HG02885 (cell line): ENCODE results near the gene KCNK1.
A peak's percentile ranks its signal among the peaks of the same experiment; 100 is the strongest.

ENCODE experiments used
- ATAC-seq: cut with Tn5 transposase; IDR thresholded peaks from one replicate; pipeline ENCODE4 v1.9.1; 2021; ENCODE audit warnings: mild to moderate bottlenecking; ENCODE audit not compliant: unreplicated experiment, poor library complexity

KCNK1 gene

GRCh38 chr1:233613252-233614172 lies at the start of gene KCNK1:
Gene KCNK1 (plus strand): TSS chr1:233614106. CDS start chr1:233614172, 66 bp downstream.
- ATAC-seq: no peak

- no peak for ATAC-seq
These were observed 48.6 kb upstream of the KCNK1 start for GRCh38 chr1:233565313-233565712.

- no peak for ATAC-seq
These were observed 47.0 kb upstream of the KCNK1 start for GRCh38 chr1:233566886-233567285.

- ATAC-seq: no peak
These were observed 44.3 kb upstream of the KCNK1 start for GRCh38 chr1:233569636-233570035.

GRCh38 chr1:233570216-233570615 lies 43.7 kb upstream of the KCNK1 start:
- ATAC-seq: no peak

GRCh38 chr1:233570706-233571105 lies 43.2 kb upstream of the KCNK1 start:
- no peak for ATAC-seq

GRCh38 chr1:233572896-233573295 lies 41.0 kb upstream of the KCNK1 start:
- ATAC-seq: no peak

- ATAC-seq: no peak
These were observed 38.5 kb upstream of the KCNK1 start for GRCh38 chr1:233575450-233575849.

GRCh38 chr1:233582439-233582838 lies 31.5 kb upstream of the KCNK1 start:
- no peak for ATAC-seq

- no peak for ATAC-seq
These were observed 29.5 kb upstream of the KCNK1 start for GRCh38 chr1:233584376-233584775.

- no peak for ATAC-seq
These were observed 29.0 kb upstream of the KCNK1 start for GRCh38 chr1:233584931-233585330.

- ATAC-seq: no peak
These were observed 27.6 kb upstream of the KCNK1 start for GRCh38 chr1:233586301-233586700.

GRCh38 chr1:233587196-233587595 lies 26.7 kb upstream of the KCNK1 start:
- ATAC-seq: no peak

GRCh38 chr1:233587958-233588799 lies 25.7 kb upstream of the KCNK1 start:
- ATAC-seq: no peak

GRCh38 chr1:233597489-233597901 lies 16.4 kb upstream of the KCNK1 start:
- ATAC-seq: no peak

GRCh38 chr1:233598891-233599541 lies 14.9 kb upstream of the KCNK1 start:
- ATAC-seq: peak; percentile 88

- ATAC-seq: peak; percentile 60
These were observed 14.3 kb upstream of the KCNK1 start for GRCh38 chr1:233599542-233600073.

- ATAC-seq: no peak
These were observed 13.4 kb upstream of the KCNK1 start for GRCh38 chr1:233600488-233600887.

GRCh38 chr1:233603478-233603877 lies 10.4 kb upstream of the KCNK1 start:
- no peak for ATAC-seq

GRCh38 chr1:233605205-233605604 lies 8.7 kb upstream of the KCNK1 start:
- no peak for ATAC-seq
